SK-N-SH treated with all-trans-retinoic acid at 6 μM for 48 hours (cell line): Measurements from ENCODE around the gene ADIPOR2.

Experiments
- PATZ1 ChIP-seq: fragments of 250-450 bp; sonication (Bioruptor Pico); IDR thresholded peaks from 2 replicates; pipeline ENCODE4 v1.8.0; 2020; ENCODE audit warnings: mild to moderate bottlenecking, moderate library complexity, borderline replicate concordance
- POU6F1 ChIP-seq: fragments of 250-450 bp; sonication (Bioruptor Pico); IDR thresholded peaks from 2 replicates; pipeline ENCODE4 v1.8.0; 2021; ENCODE audit warnings: low read depth, mild to moderate bottlenecking, moderate library complexity, borderline replicate concordance

DNA sequence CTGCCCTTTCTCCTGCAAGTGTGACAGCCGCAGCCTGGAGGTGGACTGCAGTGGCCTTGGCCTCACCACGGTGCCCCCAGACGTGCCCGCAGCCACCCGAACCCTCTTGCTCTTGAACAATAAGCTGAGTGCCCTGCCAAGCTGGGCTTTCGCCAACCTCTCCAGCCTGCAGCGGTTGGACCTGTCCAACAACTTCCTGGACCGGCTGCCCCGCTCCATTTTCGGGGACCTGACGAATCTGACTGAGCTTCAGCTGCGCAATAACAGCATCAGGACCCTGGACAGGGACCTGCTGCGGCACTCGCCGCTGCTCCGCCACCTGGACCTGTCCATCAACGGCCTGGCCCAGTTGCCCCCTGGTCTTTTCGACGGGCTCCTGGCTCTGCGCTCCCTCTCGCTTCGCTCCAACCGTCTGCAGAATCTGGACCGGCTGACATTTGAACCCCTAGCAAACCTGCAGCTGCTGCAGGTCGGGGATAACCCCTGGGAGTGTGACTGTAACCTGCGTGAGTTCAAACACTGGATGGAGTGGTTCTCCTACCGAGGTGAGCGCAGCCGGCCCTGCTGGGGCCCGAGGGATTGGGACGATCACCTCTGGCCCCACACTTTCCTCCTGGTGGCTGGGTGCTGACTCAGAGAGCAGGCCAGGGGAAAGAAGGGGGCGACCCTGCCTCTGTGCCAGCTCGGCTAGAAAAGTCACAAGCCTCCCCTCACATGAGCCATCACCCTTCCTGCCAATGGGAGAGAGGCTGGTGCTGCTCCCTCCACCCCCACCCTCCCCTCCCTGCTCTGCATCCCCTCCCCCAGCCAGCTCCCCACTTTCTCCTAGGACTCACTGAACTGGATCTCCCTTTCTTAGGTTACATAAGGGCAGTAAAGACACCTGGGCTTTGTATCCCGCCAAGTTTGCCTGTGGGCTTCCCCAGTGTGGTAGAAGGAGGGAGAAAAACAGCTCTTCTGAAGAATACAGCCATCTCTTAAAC lies 140.4 kb downstream of the ADIPOR2 start:
- TF ChIP-seq POU6F1 (no peak), PATZ1 (CRISPR knock-in tag) (no peak)
